OCI-LY7 (cell line): ENCODE results near the gene EP300. TPM values are rescaled to one million over a fixed set of nuclear protein-coding genes. Genes with fewer than 3 reads are reported as not detected.
"Not testable (repeated sequence)": the region's sequence is repeated elsewhere in the genome, so short reads cannot be mapped to it uniquely, and the experiment has no call there.

Experiments
- BruUV-seq: library from RNA; stranded (reverse); fragments of 400-500 nt; replicated peaks from 2 replicates; lab custom pipeline; 2021; lab: Mats Ljungman, UMichigan
- CTCF ChIA-PET: fragments of 300-600 bp; sonication (Branson Sonifier 250); formaldehyde crosslinking; loops from one replicate; lab custom pipeline; 2022; ENCODE audit warnings: antibody characterized with exemption; ENCODE audit not compliant: unreplicated experiment; lab: Charles Lee
- POLR2A ChIA-PET: fragments of 300-600 bp; sonication (Branson Sonifier 250); formaldehyde crosslinking; loops from one replicate; lab custom pipeline; 2022; ENCODE audit warnings: antibody characterized with exemption; lab: Charles Lee
- DNase-seq: peaks from one replicate; pipeline ENCODE4 v3.0.0-alpha.2; 2015; ENCODE audit warnings: low spot score
- H2AFZ ChIP-seq: fragments of 200-600 bp; sonication (generic), shearing (Covaris generic); 2 replicates; pipeline ENCODE4 v1.6.1; 2014; ENCODE audit warnings: mild to moderate bottlenecking, antibody characterized with exemption, low read length, moderate library complexity
- H3K27ac ChIP-seq: fragments of 200-600 bp; sonication (generic); 2 replicates; pipeline ENCODE4 v1.5.1; 2014; ENCODE audit warnings: mixed run types, low read depth, mild to moderate bottlenecking, moderate library complexity, low read length, inconsistent platforms; ENCODE audit not compliant: poor library complexity, severe bottlenecking
- H3K36me3 ChIP-seq: fragments of 200-600 bp; sonication (generic); 2 replicates; pipeline ENCODE4 v1.6.1; 2014; ENCODE audit warnings: mild to moderate bottlenecking, antibody characterized with exemption, low read length, moderate library complexity, mixed read lengths; ENCODE audit not compliant: insufficient read depth
- H3K4me1 ChIP-seq: fragments of 200-600 bp; sonication (generic); 2 replicates; pipeline ENCODE4 v1.5.1; 2014; ENCODE audit warnings: mild to moderate bottlenecking, low read length; ENCODE audit not compliant: insufficient read depth, poor library complexity, severe bottlenecking
- H3K4me2 ChIP-seq: fragments of 200-600 bp; sonication (generic); 2 replicates; pipeline ENCODE4 v1.6.1; 2014; ENCODE audit warnings: mild to moderate bottlenecking, low read length
- H3K4me3 ChIP-seq: fragments of 200-600 bp; sonication (generic); 2 replicates; pipeline ENCODE4 v1.5.1; 2014; ENCODE audit warnings: mild to moderate bottlenecking, low read depth, low read length; ENCODE audit not compliant: poor library complexity, severe bottlenecking
- H3K79me2 ChIP-seq: fragments of 200-600 bp; sonication (generic); 2 replicates; pipeline ENCODE4 v1.6.1; 2016; ENCODE audit warnings: low read depth, mild to moderate bottlenecking, low read length, moderate library complexity, mixed read lengths; ENCODE audit not compliant: insufficient read depth
- H3K9me2 ChIP-seq: fragments of 200-600 bp; sonication (generic); 2 replicates; pipeline ENCODE4 v1.6.1; 2016; ENCODE audit warnings: mild to moderate bottlenecking, low read length, mixed read lengths; ENCODE audit not compliant: insufficient read depth
- H3K9me3 ChIP-seq: fragments of 200-600 bp; sonication (generic); 2 replicates; pipeline ENCODE4 v1.6.1; 2014; ENCODE audit warnings: mild to moderate bottlenecking, mixed run types, low read length, mixed read lengths
- H4K20me1 ChIP-seq: fragments of 200-600 bp; sonication (generic); 2 replicates; pipeline ENCODE4 v1.6.1; 2014; ENCODE audit warnings: mild to moderate bottlenecking, antibody characterized with exemption, low read length, moderate library complexity, mixed read lengths; ENCODE audit not compliant: insufficient read depth
- CTCF ChIP-seq: fragments of 200-600 bp; sonication (generic); conservative IDR thresholded peaks from 2 replicates; pipeline ENCODE4 v1.5.1; 2014; ENCODE audit warnings: mild to moderate bottlenecking, antibody characterized with exemption, low read length, moderate library complexity, mixed read lengths
- EZH2phosphoT487 ChIP-seq: fragments of 200-600 bp; sonication (generic); IDR thresholded peaks from 2 replicates; pipeline ENCODE4 v1.6.1; 2018; ENCODE audit warnings: low read depth, borderline replicate concordance, mild to moderate bottlenecking, mixed run types, antibody characterized with exemption, low read length, moderate library complexity, mixed read lengths
- intact Hi-C: fragments of 100-400 bp; cut with micrococcal nuclease; formaldehyde crosslinking; loops from one replicate; pipeline ENCODE4 v1.10.0; 2022; ENCODE audit not compliant: unreplicated experiment
- total RNA-seq, 2 experiments: library from RNA; depleted of rRNA in 1 of 2; stranded (reverse); fragments of >200 nt in 1 of 2; shearing (Covaris generic) in 1 of 2; gene quantifications; 2 replicates each; pipeline ENCODE4 v1.2.3, GENCODE V29; 2014 to 2022

EP300 gene
- total RNA-seq, 2 experiments from 2014 or later, result 46.2 to 108 TPM

GRCh38 chr22:41062146-41062545, 30.2 kb upstream of the EP300 start:
- no peak overlapping the region for H3K4me3 ChIP-seq
- H3K36me3 ChIP-seq, result no peaks in the 10 kb centered on the region
- intact Hi-C loops, result no loop called here
- no peaks in the 10 kb centered on the region for H3K4me1 ChIP-seq
- CTCF ChIA-PET, result no interaction called here
- no peaks in the 10 kb centered on the region for H3K9me3 ChIP-seq
- H4K20me1 ChIP-seq, result no peaks in the 10 kb centered on the region
- TF ChIP-seq EZH2phosphoT487, result no peak
- no peak for TF ChIP-seq CTCF
- DNase-seq, result no peak
- H3K4me2 ChIP-seq, result no peak overlapping the region
- BruUV-seq, result no TSS peak
- no peak overlapping the region for H2AFZ ChIP-seq
- H3K27ac ChIP-seq, result no peak overlapping the region
- no peaks in the 10 kb centered on the region for H3K79me2 ChIP-seq
- H3K9me2 ChIP-seq, result no peaks in the 10 kb centered on the region
- POLR2A ChIA-PET, result no interaction called here

- H3K4me1 ChIP-seq, result peaks cover 18% of the 10 kb centered on the region
- DNase-seq, H4K20me1 ChIP-seq, H2AFZ ChIP-seq, BruUV-seq, intact Hi-C loops, POLR2A ChIA-PET, H3K4me2 ChIP-seq, H3K9me3 ChIP-seq, H3K79me2 ChIP-seq, H3K27ac ChIP-seq, CTCF ChIA-PET, H3K4me3 ChIP-seq, H3K36me3 ChIP-seq, H3K9me2 ChIP-seq: not testable (repeated sequence)
These were observed 28.1 kb upstream of the EP300 start for GRCh38 chr22:41064326-41064725.

- H4K20me1 ChIP-seq, H3K36me3 ChIP-seq, H3K9me2 ChIP-seq, H3K27ac ChIP-seq, H3K4me2 ChIP-seq, POLR2A ChIA-PET, intact Hi-C loops, H3K79me2 ChIP-seq, H3K9me3 ChIP-seq, H3K4me3 ChIP-seq, DNase-seq, H2AFZ ChIP-seq, BruUV-seq, CTCF ChIA-PET: not testable (repeated sequence)
- peaks cover 35% of the 10 kb centered on the region for H3K4me1 ChIP-seq
These were observed 26.1 kb upstream of the EP300 start for GRCh38 chr22:41066341-41066740.

- H3K79me2 ChIP-seq, H3K4me3 ChIP-seq, BruUV-seq, CTCF ChIA-PET, H3K9me3 ChIP-seq, intact Hi-C loops, H3K9me2 ChIP-seq, H4K20me1 ChIP-seq, H3K36me3 ChIP-seq: not testable (repeated sequence)
- POLR2A ChIA-PET, result interaction anchor here (0.9 to 2.4 kb wide), 2 partner anchors 11 to 13 kb away, joined by 4 to 8 read pairs; no protein-coding TSS in a partner anchor
- TF ChIP-seq CTCF, result peak; percentile 37; the same call in 1 of the 2 replicates
- Histone ChIP-seq H3K4me1 (peaks cover 47% of the 10 kb centered on the region), H3K27ac (peak overlapping the region; percentile 86), H3K4me2 (peak overlapping the region; percentile 75), H2AFZ (peak overlapping the region; percentile 84; the same call in 1 of the 2 replicates)
- DNase-seq, result peak; percentile 68
These were observed 24.4 kb upstream of the EP300 start for GRCh38 chr22:41067968-41068367.
